ENCODE data around the gene NAV2.
A peak's percentile ranks its signal among the peaks of the same experiment; 100 is the strongest.

Gene NAV2

DNA sequence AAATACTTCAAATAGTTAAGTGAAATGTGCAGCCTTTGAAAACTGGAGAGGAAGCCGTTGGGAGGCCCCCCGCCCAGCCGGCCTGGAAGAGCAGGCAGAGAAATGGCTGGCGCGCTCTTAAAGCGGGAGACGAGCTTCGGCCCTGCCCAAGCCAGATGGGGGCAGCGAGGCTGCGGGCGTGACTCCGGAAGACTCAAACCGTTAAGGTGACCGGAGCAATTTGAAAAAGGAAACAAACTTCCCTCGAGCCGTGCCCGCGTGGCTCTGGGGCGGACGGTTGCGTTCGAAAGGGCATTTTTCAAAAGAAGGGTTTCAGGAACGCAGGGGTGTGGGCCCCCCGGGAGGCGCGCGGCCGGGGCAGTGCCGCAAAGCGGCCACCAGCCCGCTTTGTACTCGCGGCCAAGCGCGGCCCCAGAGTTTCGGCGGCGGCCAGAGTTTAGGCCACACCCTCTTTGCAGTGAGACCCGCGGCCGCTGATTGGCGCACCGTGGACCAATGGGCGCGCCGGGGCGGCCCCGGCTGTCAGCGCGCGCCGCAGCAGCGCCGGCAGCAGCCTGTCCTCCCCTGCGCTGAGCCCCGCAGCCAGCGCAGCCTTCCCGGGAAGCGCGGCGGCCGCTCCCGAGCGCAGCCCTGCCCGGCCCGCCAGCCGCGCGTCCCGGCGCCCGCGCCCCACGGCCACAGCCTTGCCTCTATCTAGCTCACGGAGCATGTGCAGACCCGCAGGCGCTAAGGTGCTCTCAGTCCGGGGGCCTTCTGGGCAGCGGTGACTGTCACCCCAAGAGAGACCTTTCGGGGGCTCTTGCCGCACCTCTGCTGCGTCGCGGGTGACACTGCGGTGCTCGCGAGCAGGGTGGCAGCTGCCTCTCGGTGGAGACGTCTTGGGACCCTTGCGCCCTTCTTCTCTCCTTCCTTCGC, at the start of gene NAV2:
TSS of gene NAV2 (plus strand) at position 557 of the 915 bp plus-strand sequence. CDS start 859 bp downstream, outside the sequence.
- DNase-seq, result peak; percentile 84

DNA sequence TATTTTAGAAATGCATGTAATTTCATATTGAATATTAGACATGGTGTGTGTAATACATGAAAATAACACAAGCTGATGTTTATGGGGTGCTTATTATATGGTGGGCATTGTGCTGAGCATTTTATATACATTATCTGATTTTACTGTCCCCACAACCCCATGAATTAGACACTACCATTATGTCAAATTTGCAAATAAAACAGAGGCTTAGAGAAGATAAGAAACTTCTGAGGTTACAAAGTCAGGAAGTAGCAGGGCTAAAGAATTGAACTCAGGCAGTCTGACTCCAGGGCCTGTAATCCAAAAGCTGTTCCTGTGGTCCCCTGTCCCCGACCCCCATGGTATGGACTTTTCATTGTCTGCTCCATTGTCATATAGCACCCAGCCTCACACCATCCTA, 49.4 kb upstream of the NAV2 start:
- DNase-seq, result no peak

- DNase-seq, result no peak
These were observed 47.6 kb upstream of the NAV2 start for GRCh38 chr11:19664886-19665548.

DNA sequence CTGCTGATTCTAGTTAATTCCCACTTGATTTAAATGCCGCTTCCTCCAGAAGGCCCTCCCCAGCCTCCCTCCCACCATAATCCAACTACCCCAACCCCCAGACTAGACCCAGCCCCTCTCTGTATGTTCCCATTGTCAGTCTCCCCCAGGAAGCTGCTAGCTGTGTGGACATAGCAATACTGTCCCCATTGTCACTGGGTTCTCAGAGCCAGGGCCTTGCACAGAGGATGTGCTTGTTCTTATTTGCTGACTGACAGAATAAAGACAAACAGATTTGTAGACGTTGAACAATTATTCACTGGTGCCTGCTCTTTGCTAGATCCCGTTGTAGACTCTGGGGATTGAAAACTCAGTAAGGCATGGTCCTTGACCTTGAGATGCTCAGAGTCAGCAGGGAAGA, 45.7 kb upstream of the NAV2 start:
- no peak for DNase-seq

DNA sequence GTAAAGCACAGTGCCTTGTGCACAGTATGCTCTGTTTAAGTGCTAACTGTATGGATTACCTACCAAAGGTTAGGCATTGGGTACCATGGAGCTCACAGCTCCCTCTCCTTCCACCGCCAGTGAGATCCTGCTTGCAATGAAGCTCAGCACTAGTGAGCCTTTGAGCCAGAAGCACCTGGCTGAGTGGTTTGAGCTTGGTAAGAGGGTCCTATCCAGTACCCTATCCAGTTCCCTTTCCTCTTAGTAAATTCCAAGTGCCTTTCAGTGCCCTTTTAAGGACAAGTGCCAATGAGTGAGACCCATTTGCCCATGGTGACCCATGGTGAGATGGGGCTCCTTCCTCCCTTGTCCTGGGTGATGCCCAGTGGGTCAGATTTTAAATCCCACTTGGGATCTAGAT, 43.1 kb upstream of the NAV2 start:
- DNase-seq, result no peak

GRCh38 chr11:19670030-19670791, 42.4 kb upstream of the NAV2 start:
- DNase-seq, result peak; percentile 20

DNA sequence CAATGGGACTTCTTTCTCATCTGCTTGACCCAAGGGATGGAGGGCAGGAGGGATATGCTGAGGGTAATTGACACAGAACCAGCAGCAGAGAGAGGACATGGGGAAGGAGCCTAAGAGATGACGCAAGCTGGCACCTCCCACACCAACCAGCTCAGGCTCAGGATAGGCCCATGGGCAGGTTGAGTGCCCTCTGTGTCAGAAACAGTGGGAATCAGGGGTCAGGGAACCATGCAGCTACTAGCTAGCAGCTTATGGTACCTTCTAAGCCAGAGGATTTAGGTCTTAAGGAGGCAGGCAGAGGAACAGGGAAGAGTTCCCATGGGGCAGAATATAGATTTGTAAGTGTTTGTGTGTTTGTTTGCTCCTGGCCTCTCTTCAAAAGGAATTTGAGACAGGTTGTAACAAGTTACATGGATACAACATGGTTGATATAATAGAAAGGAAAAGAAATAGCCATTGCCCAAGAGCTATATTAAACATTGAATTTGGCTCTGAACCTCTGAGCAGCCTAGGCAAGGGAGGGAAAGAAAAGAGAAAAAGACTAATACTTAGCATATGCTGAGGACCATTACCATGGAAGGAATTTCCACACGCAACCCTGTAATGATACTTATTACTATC, 39.9 kb upstream of the NAV2 start:
- DNase-seq, result no peak

GRCh38 chr11:19673924-19674729, 38.5 kb upstream of the NAV2 start:
- peak; percentile 31 for DNase-seq

- DNase-seq, result no peak
These were observed 37.8 kb upstream of the NAV2 start for GRCh38 chr11:19674836-19675235.

GRCh38 chr11:19675397-19675796, 37.2 kb upstream of the NAV2 start:
- no peak for DNase-seq

DNA sequence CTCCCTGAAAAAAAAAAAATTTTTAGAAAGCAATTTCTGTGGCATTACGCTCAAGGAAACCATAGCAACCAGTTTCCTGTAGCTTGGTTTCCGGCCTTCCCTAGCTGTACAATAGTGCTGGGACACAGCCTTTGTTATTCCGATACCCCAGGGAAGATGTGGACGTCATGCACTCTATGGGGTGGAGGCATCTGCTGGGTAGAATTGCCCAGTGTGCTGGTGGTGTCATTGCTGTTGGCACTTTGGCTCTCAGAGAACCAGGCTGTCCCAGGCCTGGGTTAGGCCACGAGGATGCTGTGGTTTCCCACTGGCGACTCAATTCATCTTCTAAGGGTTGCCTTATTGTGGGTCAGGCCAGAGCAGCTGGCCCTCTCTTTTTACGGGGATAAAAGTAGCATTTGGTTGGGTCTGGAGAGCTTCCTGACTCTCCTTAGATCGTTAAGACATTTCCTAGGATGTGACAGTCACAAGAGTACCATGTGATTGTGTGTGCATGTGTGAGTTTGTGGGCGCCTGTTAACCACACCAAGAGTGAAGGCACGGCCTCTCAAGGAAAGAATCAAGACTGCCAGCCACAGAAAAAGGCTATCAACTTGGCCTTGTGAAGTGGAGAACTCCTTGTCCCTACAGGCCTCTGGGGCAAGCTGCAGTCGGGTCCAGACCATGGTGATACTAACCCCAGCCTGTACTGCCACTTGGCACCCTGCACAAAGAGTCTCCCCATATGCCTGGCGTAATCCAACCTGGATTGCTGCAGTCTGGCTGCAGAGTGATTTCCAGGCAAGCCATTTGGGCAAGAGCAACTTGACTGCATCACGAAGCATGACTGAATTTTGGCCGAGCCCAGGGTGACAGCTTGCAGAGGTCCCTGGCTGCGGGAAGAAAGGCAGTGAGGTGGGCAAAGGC, 35.9 kb upstream of the NAV2 start:
- DNase-seq, result no peak

DNA sequence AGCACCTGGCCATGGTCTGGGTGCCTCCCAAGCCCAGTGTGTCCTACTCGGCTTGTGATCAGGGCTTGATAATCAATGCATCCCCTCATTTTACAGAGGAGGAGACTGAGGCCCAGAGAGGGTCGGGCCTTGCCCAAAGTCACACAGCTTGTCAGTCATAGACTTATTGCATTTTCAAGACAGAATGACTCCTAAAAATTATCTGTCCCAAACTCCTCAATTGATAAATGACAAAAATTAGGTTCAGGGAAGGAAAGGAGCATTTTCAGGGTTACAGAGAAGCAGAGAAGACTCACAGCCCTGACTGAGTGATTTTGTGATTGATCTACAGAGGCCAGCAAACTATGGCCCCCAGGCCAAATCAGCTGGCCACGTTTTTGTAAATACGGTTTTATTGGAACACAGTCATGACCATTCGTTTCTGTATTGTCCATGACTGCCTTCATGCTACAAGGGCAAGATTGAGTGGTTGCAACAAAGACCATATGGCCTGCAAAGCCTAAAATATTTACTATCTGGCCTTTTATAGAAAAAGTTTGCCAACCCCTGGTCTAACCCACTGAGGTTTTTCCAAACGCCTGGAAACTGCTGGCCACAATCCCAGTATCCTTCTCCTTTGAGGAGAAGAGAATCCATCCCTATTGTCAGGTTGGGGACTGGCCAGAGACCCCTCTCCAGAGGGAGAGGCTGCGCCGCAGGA, 35.1 kb upstream of the NAV2 start:
- no peak for DNase-seq

- DNase-seq, result no peak
These were observed 32.4 kb upstream of the NAV2 start for GRCh38 chr11:19679952-19680828.

- DNase-seq, result no peak
These were observed 31.7 kb upstream of the NAV2 start for GRCh38 chr11:19680829-19681368.

- no peak for DNase-seq
These were observed 29.4 kb upstream of the NAV2 start for GRCh38 chr11:19683141-19683805.

- no peak for DNase-seq
These were observed 28.7 kb upstream of the NAV2 start for GRCh38 chr11:19683862-19684491.

GRCh38 chr11:19686234-19686633, 26.4 kb upstream of the NAV2 start:
- DNase-seq, result no peak

GRCh38 chr11:19687392-19687791, 25.2 kb upstream of the NAV2 start:
- DNase-seq, result no peak

Data from NCI-H510A treated with DMSO at 0.1 percent for 48 hours (cell line).